SU-DHL-6 (cell line): ENCODE measurements around the gene TMPRSS4.

ENCODE experiments used
- H2AFZ ChIP-seq: fragments of 200-600 bp; sonication (generic); 2 replicates; pipeline ENCODE4 v1.6.1; 2014; ENCODE audit warnings: low read depth, mild to moderate bottlenecking, moderate library complexity, mixed read lengths, antibody characterized with exemption, low read length; ENCODE audit not compliant: severe bottlenecking
- H3F3A ChIP-seq: fragments of 200-600 bp; shearing (Covaris generic); 2 replicates; pipeline ENCODE4 v1.6.0; 2016; ENCODE audit warnings: antibody characterized with exemption, mild to moderate bottlenecking; ENCODE audit not compliant: insufficient read depth
- H3K27ac ChIP-seq: fragments of 200-600 bp; sonication (generic); 2 replicates; pipeline ENCODE4 v1.5.1; 2016; ENCODE audit warnings: low read depth, mild to moderate bottlenecking, low read length, moderate library complexity, mixed read lengths
- H3K27me3 ChIP-seq: fragments of 200-600 bp; sonication (generic), shearing (Covaris generic); 2 replicates; pipeline ENCODE4 v1.6.0; 2014; ENCODE audit warnings: mild to moderate bottlenecking, low read length
- H3K36me3 ChIP-seq: fragments of 200-600 bp; sonication (generic); 2 replicates; pipeline ENCODE4 v1.6.1; 2014; ENCODE audit warnings: mild to moderate bottlenecking, low read length, mixed read lengths
- H3K4me2 ChIP-seq: fragments of 300-600, 200-600 bp; shearing (Covaris generic), sonication (generic); 2 replicates; pipeline ENCODE4 v1.6.0; 2014; ENCODE audit warnings: low read length, low read depth, mild to moderate bottlenecking; ENCODE audit not compliant: poor library complexity, severe bottlenecking
- H3K4me3 ChIP-seq: fragments of 200-600 bp; sonication (generic); 2 replicates; pipeline ENCODE4 v1.5.1; 2014; ENCODE audit warnings: antibody characterized with exemption, low read length, mild to moderate bottlenecking, mixed read lengths; ENCODE audit not compliant: insufficient read depth, poor library complexity, severe bottlenecking
- H3K79me2 ChIP-seq: fragments of 200-600 bp; sonication (generic); 2 replicates; pipeline ENCODE4 v1.6.1; 2014; ENCODE audit warnings: mild to moderate bottlenecking, low read length, moderate library complexity; ENCODE audit not compliant: insufficient read depth
- H3K9ac ChIP-seq: fragments of 200-600 bp; sonication (generic); 2 replicates; pipeline ENCODE4 v1.7.0; 2014; ENCODE audit warnings: mild to moderate bottlenecking, low read length
- H3K9me2 ChIP-seq: fragments of 200-600 bp; sonication (generic); replicated peaks from 2 replicates; pipeline ENCODE4 v1.6.1; 2014; ENCODE audit warnings: low read length; ENCODE audit not compliant: insufficient read depth
- H3K9me3 ChIP-seq: fragments of 200-600 bp; sonication (generic); 2 replicates; pipeline ENCODE4 v1.6.1; 2014; ENCODE audit warnings: low read length, mixed read lengths; ENCODE audit not compliant: insufficient read depth
- H4K20me1 ChIP-seq: fragments of 200-600 bp; sonication (generic); 2 replicates; pipeline ENCODE4 v1.6.1; 2014; ENCODE audit warnings: low read depth, mild to moderate bottlenecking, antibody characterized with exemption, low read length, moderate library complexity, mixed read lengths
- EZH2phosphoT487 ChIP-seq: fragments of 200-600 bp; sonication (generic), shearing (Covaris generic); conservative IDR thresholded peaks from 2 replicates; pipeline ENCODE4 v1.6.1; 2018; ENCODE audit warnings: mild to moderate bottlenecking, antibody characterized with exemption, low read length, moderate library complexity, mixed read lengths
- TF ChIP-seq, protein P1 (sequence below): fragments of 200-600 bp; sonication (generic); IDR thresholded peaks from one replicate; pipeline ENCODE4 v1.5.1; 2017; ENCODE audit warnings: antibody characterized with exemption, mild to moderate bottlenecking, low read length, moderate library complexity; ENCODE audit not compliant: insufficient read depth, poor library complexity, severe bottlenecking

Gene TMPRSS4

GRCh38 chr11:118132385-118133151 is 55.7 kb downstream of the TMPRSS4 start:
- Histone ChIP-seq H3K9ac (no peak overlapping the region), H2AFZ (no peak overlapping the region), H3K9me3 (no peaks in the 10 kb centered on the region), H3F3A (no peaks in the 10 kb centered on the region), H3K27ac (no peak overlapping the region), H4K20me1 (no peaks in the 10 kb centered on the region), H3K36me3 (no peaks in the 10 kb centered on the region), H3K4me2 (no peak overlapping the region), H3K79me2 (no peaks in the 10 kb centered on the region), H3K4me3 (no peak overlapping the region), H3K9me2 (no peaks in the 10 kb centered on the region), H3K27me3 (no peaks in the 10 kb centered on the region)
- no peak for TF ChIP-seq EZH2phosphoT487
- TF ChIP-seq, protein P1, sequence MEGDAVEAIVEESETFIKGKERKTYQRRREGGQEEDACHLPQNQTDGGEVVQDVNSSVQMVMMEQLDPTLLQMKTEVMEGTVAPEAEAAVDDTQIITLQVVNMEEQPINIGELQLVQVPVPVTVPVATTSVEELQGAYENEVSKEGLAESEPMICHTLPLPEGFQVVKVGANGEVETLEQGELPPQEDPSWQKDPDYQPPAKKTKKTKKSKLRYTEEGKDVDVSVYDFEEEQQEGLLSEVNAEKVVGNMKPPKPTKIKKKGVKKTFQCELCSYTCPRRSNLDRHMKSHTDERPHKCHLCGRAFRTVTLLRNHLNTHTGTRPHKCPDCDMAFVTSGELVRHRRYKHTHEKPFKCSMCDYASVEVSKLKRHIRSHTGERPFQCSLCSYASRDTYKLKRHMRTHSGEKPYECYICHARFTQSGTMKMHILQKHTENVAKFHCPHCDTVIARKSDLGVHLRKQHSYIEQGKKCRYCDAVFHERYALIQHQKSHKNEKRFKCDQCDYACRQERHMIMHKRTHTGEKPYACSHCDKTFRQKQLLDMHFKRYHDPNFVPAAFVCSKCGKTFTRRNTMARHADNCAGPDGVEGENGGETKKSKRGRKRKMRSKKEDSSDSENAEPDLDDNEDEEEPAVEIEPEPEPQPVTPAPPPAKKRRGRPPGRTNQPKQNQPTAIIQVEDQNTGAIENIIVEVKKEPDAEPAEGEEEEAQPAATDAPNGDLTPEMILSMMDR = no peak

GRCh38 chr11:118133816-118134215 is 56.9 kb downstream of the TMPRSS4 start:
- Histone ChIP-seq H3K9me2 (no peaks in the 10 kb centered on the region), H3K9ac (no peak overlapping the region), H3K79me2 (no peaks in the 10 kb centered on the region), H3K27ac (no peak overlapping the region), H3K27me3 (no peaks in the 10 kb centered on the region), H4K20me1 (no peaks in the 10 kb centered on the region), H3K36me3 (no peaks in the 10 kb centered on the region), H3F3A (no peaks in the 10 kb centered on the region), H2AFZ (no peak overlapping the region), H3K4me2 (no peak overlapping the region), H3K9me3 (no peaks in the 10 kb centered on the region), H3K4me3 (no peak overlapping the region)
- TF ChIP-seq, protein P1 = no peak
- TF ChIP-seq EZH2phosphoT487 = no peak

GRCh38 chr11:118135051-118135795 is 58.3 kb downstream of the TMPRSS4 start:
- Histone ChIP-seq H3K9me2 (no peaks in the 10 kb centered on the region), H4K20me1 (no peaks in the 10 kb centered on the region), H2AFZ (no peak overlapping the region), H3K9ac (no peak overlapping the region), H3K27me3 (no peaks in the 10 kb centered on the region), H3K36me3 (no peaks in the 10 kb centered on the region), H3F3A (no peaks in the 10 kb centered on the region), H3K27ac (no peak overlapping the region), H3K9me3 (no peaks in the 10 kb centered on the region), H3K79me2 (no peaks in the 10 kb centered on the region), H3K4me2 (no peak overlapping the region), H3K4me3 (no peak overlapping the region)
- TF ChIP-seq EZH2phosphoT487 = no peak

DNA sequence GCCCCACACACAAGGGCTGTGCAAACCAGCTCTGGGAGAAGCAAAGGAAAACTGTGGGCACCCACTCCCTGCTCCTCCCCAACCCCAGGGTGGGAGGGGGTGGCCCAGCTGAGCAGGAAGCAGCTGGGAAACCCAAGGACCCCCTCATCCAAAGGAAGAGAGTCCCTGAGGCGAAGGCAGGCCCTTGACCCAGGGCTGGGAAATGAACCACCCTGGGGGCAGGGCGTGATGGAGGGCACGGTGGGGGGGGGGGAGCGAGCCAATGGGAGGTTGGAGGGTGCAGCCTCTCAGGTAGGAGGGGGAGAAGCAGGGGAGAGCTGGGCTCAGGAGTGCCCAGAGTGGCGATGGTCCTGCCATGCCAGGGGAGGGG is 58.9 kb downstream of the TMPRSS4 start:
- H3K4me2 ChIP-seq = no peak overlapping the region
- TF ChIP-seq, protein P1 = no peak
- no peak for TF ChIP-seq EZH2phosphoT487
- H3F3A ChIP-seq = no peaks in the 10 kb centered on the region
- H3K9me3 ChIP-seq = no peaks in the 10 kb centered on the region
- no peak overlapping the region for H3K9ac ChIP-seq
- H2AFZ ChIP-seq = no peak overlapping the region
- no peak overlapping the region for H3K4me3 ChIP-seq
- no peaks in the 10 kb centered on the region for H3K9me2 ChIP-seq
- no peaks in the 10 kb centered on the region for H3K79me2 ChIP-seq
- no peaks in the 10 kb centered on the region for H3K27me3 ChIP-seq
- no peak overlapping the region for H3K27ac ChIP-seq
- H4K20me1 ChIP-seq = no peaks in the 10 kb centered on the region
- H3K36me3 ChIP-seq = no peaks in the 10 kb centered on the region
